HepG2 (cell line): ENCODE data around the gene P2RY12. TPM values are rescaled to one million over a fixed set of nuclear protein-coding genes. Genes with fewer than 3 reads are reported as not detected.

Experiments used
- ATAC-seq: fragments of 200-7000 bp; cut with Tn5 transposase; 3 replicates; pipeline ENCODE4 v1.9.1; 2020; ENCODE audit warnings: mild to moderate bottlenecking, moderate library complexity
- BruUV-seq: library from RNA; stranded (reverse); fragments of 400-500 nt; replicated peaks from 2 replicates; lab custom pipeline; 2021; lab: Mats Ljungman, UMichigan
- CTCF ChIA-PET: fragments of 300-600 bp; formaldehyde crosslinking; extraction: SDS; loops from one replicate; lab custom pipeline; 2021; ENCODE audit warnings: low total read pairs, inconsistent platforms, low intra/inter-chr PET ratio; lab: Yijun Ruan, JAX
- POLR2A ChIA-PET: fragments of 350-600 bp; sonication (Branson Sonifier 250); formaldehyde crosslinking; loops from one replicate; lab custom pipeline; 2020; ENCODE audit warnings: antibody characterized with exemption, inconsistent platforms; lab: Yijun Ruan, JAX
- DNase-seq: peaks from one replicate; pipeline ENCODE4 v3.0.0-alpha.2; 2015; ENCODE audit warnings: low spot score
- FAIRE-seq: peaks from 3 replicates; lab custom pipeline; 2011; peaks lifted over from hg19 to GRCh38; lab: Jason Lieb, UNC
- H2AFZ ChIP-seq: one replicate; pipeline ENCODE4 v1.6.1; 2011; ENCODE audit warnings: low read length, inconsistent platforms
- H3K27ac ChIP-seq: fragments of 300-600 bp; 3 replicates; pipeline ENCODE4 v1.8.0; 2011; ENCODE audit warnings: mixed run types, mild to moderate bottlenecking, mixed read lengths, low read length, inconsistent platforms; ENCODE audit not compliant: insufficient read depth; ENCODE audit errors: extremely low read length
- H3K27me3 ChIP-seq, 2 experiments: fragments of 200-600 bp in 1 of 2; 2 replicates in 1 of 2; 3 replicates in 1 of 2; pipeline versions ENCODE4 v1.6.0 to v1.8.0; 2011; ENCODE audit warnings: low read length in 2 of 2, mild to moderate bottlenecking in 2 of 2, moderate library complexity in 2 of 2, inconsistent platforms in 1 of 2; ENCODE audit not compliant: insufficient read depth in 2 of 2, control insufficient read depth in 1 of 2
- H3K36me3 ChIP-seq, 2 experiments: fragments of 200-600 bp in 1 of 2; replicated peaks in 1 of 2; 2 replicates in 1 of 2; 3 replicates in 1 of 2; pipeline versions ENCODE4 v1.5.1 to v1.8.0; 2011; ENCODE audit warnings: low read length in 2 of 2, inconsistent platforms in 1 of 2; ENCODE audit not compliant: insufficient read depth in 2 of 2, control insufficient read depth in 1 of 2
- H3K4me1 ChIP-seq: 2 replicates; pipeline ENCODE4 v1.5.1; 2012; ENCODE audit warnings: low read length, inconsistent platforms; ENCODE audit not compliant: insufficient read depth
- H3K4me2 ChIP-seq: 2 replicates; pipeline ENCODE4 v1.6.0; 2011; ENCODE audit warnings: low read depth, low read length, inconsistent platforms
- H3K4me3 ChIP-seq, 3 experiments: fragments of 200-600 bp in 1 of 3; sonication (generic), shearing (Covaris generic) in 1 of 3; replicated peaks in 1 of 3; 2 replicates each; pipeline ENCODE4 v1.5.1; 2011 to 2016; ENCODE audit warnings: low read length in 3 of 3, inconsistent platforms in 2 of 3, low read depth in 2 of 3, mild to moderate bottlenecking in 2 of 3, control low read depth in 1 of 3, mixed read lengths in 1 of 3; ENCODE audit not compliant: insufficient read depth in 1 of 3
- H3K79me2 ChIP-seq: one replicate; pipeline ENCODE4 v1.6.1; 2011; ENCODE audit warnings: low read length, inconsistent platforms; ENCODE audit not compliant: insufficient read depth
- H3K9ac ChIP-seq: 2 replicates; pipeline ENCODE4 v1.6.0; 2011; ENCODE audit warnings: mild to moderate bottlenecking, low read depth, low read length, inconsistent platforms; ENCODE audit not compliant: insufficient read depth
- H3K9me3 ChIP-seq: 2 replicates; pipeline ENCODE4 v1.5.1; 2012; ENCODE audit warnings: mild to moderate bottlenecking, low read length
- H4K20me1 ChIP-seq: 2 replicates; pipeline ENCODE4 v1.6.0; 2011; ENCODE audit warnings: inconsistent platforms, mild to moderate bottlenecking, low read length, moderate library complexity; ENCODE audit not compliant: insufficient read depth
- ADNP ChIP-seq: sonication (generic); formaldehyde crosslinking; IDR thresholded peaks from 2 replicates; pipeline ENCODE4 v1.4.0; 2020; ENCODE audit warnings: missing genetic modification reagents
- ARNT ChIP-seq: fragments of 450-650 bp; IDR thresholded peaks from 2 replicates; pipeline ENCODE4 v1.6.1; 2017
- MIER2 ChIP-seq: IDR thresholded peaks from 2 replicates; pipeline ENCODE4 v1.6.1; 2016; ENCODE audit warnings: missing biosample characterization, missing genetic modification reagents
- NCOA1 ChIP-seq: sonication (generic); formaldehyde crosslinking; IDR thresholded peaks from 2 replicates; pipeline ENCODE4 v1.9.0; 2021; ENCODE audit warnings: missing genetic modification reagents
- NCOA2 ChIP-seq: sonication (generic); formaldehyde crosslinking; IDR thresholded peaks from 2 replicates; pipeline ENCODE4 v1.8.0; 2022; ENCODE audit warnings: inconsistent platforms
- SALL1 ChIP-seq: sonication (generic); formaldehyde crosslinking; IDR thresholded peaks from 2 replicates; pipeline ENCODE4 v1.8.0; 2022; ENCODE audit warnings: mild to moderate bottlenecking, missing genetic modification reagents
- SPEN ChIP-seq: sonication (generic); formaldehyde crosslinking; IDR thresholded peaks from 2 replicates; pipeline ENCODE4 v1.5.1; 2020; ENCODE audit warnings: low read depth, mild to moderate bottlenecking, missing genetic modification reagents
- ZNF335 ChIP-seq: sonication (generic); formaldehyde crosslinking; IDR thresholded peaks from 2 replicates; pipeline ENCODE4 v1.4.0; 2020; ENCODE audit warnings: missing genetic modification reagents
- ZNF543 ChIP-seq: sonication (generic); formaldehyde crosslinking; IDR thresholded peaks from 2 replicates; pipeline ENCODE4 v1.4.0; 2020; ENCODE audit warnings: mild to moderate bottlenecking, missing genetic modification reagents
- ZSCAN21 ChIP-seq: sonication (generic); formaldehyde crosslinking; IDR thresholded peaks from 2 replicates; pipeline ENCODE4 v1.8.0; 2022; ENCODE audit warnings: mild to moderate bottlenecking, missing genetic modification reagents, moderate library complexity, borderline replicate concordance
- WGBS: methylation state at CpG from one replicate; pipeline ENCODE4 v1.1.6; 2017; ENCODE audit warnings: low lambda C conversion rate; 5-methylcytosine and 5-hydroxymethylcytosine counted together
- in situ Hi-C: cut with HindIII; loops from 2 replicates; pipeline ENCODE4 v1.10.0; 2017; ENCODE audit warnings: low pct_unique_long_range_greater_than_20kb; ENCODE audit not compliant: extremely low pct_ligation_motif_present
- intact Hi-C: fragments of 100-400 bp; cut with micrococcal nuclease; formaldehyde crosslinking; loops from one replicate; pipeline ENCODE4 v1.10.0; 2022; ENCODE audit not compliant: unreplicated experiment
- polyA plus RNA-seq, 8 experiments: library from polyadenylated mRNA; depleted of rRNA in 3 of 8; stranded (reverse) in 7 of 8; unstranded in 1 of 8; fragments of >200 nt; fragmentation: Illumina TruSeq in 4 of 8; extraction: Trizol in 4 of 8; gene quantifications; 2 replicates each; pipeline versions ENCODE4 v1.2.1 to v1.2.3, GENCODE V29; 2011 to 2016; ENCODE audit warnings: low read depth in 4 of 8, missing spikeins in 1 of 8, mixed read lengths in 1 of 8; ENCODE audit not compliant: insufficient read depth in 1 of 8
- total RNA-seq, 5 experiments: library from RNA; depleted of rRNA; stranded (reverse); fragments of >200 nt; fragmentation: Illumina TruSeq; extraction: Trizol; gene quantifications; 2 replicates each; pipeline ENCODE4 v1.2.3, GENCODE V29; 2016; ENCODE audit warnings: low read depth in 1 of 5
- TF ChIP-seq, protein P1 (sequence below): sonication (generic); formaldehyde crosslinking; IDR thresholded peaks from 2 replicates; pipeline ENCODE4 v1.5.1; 2020; ENCODE audit warnings: mild to moderate bottlenecking, missing genetic modification reagents, moderate library complexity
- TF ChIP-seq, protein P2 (sequence below): sonication (generic); formaldehyde crosslinking; IDR thresholded peaks from 2 replicates; pipeline ENCODE4 v1.9.0; 2022; ENCODE audit warnings: missing genetic modification reagents, mild to moderate bottlenecking, borderline replicate concordance
- TF ChIP-seq, protein P3 (sequence below): sonication (generic); formaldehyde crosslinking; IDR thresholded peaks from 2 replicates; pipeline ENCODE4 v1.4.0; 2020; ENCODE audit warnings: missing genetic modification reagents

The P2RY12 gene
- total and polyA plus RNA-seq, 2 of the 13 experiments (the other 11 are each of a cell fraction or from before 2014, with no cell fraction given), result not detected

DNA sequence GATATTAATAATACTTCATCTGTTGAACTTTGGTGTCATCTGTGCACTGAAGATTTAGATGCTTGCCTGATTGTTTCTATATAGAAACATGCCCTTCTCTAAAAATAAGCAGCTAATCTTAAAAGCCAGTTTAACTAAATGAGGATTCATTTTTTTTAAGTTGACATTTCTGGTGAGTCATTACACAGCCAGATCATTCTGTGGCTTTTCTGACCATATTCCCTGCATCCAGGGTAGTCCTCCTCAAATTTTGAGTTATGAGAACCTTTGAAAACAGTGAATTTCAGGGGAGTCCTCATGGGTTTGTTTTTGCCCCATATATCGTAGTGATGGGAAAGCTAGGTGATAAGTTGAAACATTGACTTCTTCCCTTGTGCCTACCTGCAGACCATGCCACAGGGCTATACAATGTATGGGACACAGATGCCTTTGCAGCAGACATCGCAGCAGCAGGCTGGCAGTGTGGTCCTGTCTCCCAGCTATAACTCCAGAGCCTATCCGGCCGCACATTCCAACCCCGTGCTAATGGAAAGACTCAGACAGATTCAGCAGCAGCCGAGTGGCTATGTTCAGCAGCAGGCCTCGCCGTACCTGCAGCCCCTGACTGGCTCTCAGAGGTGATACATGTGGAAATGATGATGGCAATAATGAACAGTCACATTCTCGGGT, 26.5 kb upstream of the P2RY12 start:
- no peak for FAIRE-seq
- BruUV-seq, result no TSS peak
- no peak overlapping the region for H3K4me3 ChIP-seq
- TF ChIP-seq, protein P1, sequence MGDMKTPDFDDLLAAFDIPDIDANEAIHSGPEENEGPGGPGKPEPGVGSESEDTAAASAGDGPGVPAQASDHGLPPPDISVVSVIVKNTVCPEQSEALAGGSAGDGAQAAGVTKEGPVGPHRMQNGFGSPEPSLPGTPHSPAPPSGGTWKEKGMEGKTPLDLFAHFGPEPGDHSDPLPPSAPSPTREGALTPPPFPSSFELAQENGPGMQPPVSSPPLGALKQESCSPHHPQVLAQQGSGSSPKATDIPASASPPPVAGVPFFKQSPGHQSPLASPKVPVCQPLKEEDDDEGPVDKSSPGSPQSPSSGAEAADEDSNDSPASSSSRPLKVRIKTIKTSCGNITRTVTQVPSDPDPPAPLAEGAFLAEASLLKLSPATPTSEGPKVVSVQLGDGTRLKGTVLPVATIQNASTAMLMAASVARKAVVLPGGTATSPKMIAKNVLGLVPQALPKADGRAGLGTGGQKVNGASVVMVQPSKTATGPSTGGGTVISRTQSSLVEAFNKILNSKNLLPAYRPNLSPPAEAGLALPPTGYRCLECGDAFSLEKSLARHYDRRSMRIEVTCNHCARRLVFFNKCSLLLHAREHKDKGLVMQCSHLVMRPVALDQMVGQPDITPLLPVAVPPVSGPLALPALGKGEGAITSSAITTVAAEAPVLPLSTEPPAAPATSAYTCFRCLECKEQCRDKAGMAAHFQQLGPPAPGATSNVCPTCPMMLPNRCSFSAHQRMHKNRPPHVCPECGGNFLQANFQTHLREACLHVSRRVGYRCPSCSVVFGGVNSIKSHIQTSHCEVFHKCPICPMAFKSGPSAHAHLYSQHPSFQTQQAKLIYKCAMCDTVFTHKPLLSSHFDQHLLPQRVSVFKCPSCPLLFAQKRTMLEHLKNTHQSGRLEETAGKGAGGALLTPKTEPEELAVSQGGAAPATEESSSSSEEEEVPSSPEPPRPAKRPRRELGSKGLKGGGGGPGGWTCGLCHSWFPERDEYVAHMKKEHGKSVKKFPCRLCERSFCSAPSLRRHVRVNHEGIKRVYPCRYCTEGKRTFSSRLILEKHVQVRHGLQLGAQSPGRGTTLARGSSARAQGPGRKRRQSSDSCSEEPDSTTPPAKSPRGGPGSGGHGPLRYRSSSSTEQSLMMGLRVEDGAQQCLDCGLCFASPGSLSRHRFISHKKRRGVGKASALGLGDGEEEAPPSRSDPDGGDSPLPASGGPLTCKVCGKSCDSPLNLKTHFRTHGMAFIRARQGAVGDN, result no peak
- TF ChIP-seq ZSCAN21 (CRISPR knock-in tag) (no peak), MIER2 (CRISPR knock-in tag) (no peak), NCOA2 (CRISPR knock-in tag) (no peak), ARNT (no peak), ADNP (CRISPR knock-in tag) (no peak), ZNF543 (CRISPR knock-in tag) (no peak), NCOA1 (CRISPR knock-in tag) (no peak), ZNF335 (CRISPR knock-in tag) (no peak), SPEN (CRISPR knock-in tag) (no peak), SALL1 (no peak)
- TF ChIP-seq, protein P2, sequence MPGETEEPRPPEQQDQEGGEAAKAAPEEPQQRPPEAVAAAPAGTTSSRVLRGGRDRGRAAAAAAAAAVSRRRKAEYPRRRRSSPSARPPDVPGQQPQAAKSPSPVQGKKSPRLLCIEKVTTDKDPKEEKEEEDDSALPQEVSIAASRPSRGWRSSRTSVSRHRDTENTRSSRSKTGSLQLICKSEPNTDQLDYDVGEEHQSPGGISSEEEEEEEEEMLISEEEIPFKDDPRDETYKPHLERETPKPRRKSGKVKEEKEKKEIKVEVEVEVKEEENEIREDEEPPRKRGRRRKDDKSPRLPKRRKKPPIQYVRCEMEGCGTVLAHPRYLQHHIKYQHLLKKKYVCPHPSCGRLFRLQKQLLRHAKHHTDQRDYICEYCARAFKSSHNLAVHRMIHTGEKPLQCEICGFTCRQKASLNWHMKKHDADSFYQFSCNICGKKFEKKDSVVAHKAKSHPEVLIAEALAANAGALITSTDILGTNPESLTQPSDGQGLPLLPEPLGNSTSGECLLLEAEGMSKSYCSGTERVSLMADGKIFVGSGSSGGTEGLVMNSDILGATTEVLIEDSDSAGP, result no peak
- TF ChIP-seq, protein P3, sequence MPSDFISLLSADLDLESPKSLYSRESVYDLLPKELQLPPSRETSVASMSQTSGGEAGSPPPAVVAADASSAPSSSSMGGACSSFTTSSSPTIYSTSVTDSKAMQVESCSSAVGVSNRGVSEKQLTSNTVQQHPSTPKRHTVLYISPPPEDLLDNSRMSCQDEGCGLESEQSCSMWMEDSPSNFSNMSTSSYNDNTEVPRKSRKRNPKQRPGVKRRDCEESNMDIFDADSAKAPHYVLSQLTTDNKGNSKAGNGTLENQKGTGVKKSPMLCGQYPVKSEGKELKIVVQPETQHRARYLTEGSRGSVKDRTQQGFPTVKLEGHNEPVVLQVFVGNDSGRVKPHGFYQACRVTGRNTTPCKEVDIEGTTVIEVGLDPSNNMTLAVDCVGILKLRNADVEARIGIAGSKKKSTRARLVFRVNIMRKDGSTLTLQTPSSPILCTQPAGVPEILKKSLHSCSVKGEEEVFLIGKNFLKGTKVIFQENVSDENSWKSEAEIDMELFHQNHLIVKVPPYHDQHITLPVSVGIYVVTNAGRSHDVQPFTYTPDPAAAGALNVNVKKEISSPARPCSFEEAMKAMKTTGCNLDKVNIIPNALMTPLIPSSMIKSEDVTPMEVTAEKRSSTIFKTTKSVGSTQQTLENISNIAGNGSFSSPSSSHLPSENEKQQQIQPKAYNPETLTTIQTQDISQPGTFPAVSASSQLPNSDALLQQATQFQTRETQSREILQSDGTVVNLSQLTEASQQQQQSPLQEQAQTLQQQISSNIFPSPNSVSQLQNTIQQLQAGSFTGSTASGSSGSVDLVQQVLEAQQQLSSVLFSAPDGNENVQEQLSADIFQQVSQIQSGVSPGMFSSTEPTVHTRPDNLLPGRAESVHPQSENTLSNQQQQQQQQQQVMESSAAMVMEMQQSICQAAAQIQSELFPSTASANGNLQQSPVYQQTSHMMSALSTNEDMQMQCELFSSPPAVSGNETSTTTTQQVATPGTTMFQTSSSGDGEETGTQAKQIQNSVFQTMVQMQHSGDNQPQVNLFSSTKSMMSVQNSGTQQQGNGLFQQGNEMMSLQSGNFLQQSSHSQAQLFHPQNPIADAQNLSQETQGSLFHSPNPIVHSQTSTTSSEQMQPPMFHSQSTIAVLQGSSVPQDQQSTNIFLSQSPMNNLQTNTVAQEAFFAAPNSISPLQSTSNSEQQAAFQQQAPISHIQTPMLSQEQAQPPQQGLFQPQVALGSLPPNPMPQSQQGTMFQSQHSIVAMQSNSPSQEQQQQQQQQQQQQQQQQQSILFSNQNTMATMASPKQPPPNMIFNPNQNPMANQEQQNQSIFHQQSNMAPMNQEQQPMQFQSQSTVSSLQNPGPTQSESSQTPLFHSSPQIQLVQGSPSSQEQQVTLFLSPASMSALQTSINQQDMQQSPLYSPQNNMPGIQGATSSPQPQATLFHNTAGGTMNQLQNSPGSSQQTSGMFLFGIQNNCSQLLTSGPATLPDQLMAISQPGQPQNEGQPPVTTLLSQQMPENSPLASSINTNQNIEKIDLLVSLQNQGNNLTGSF (CRISPR knock-in tag), result no peak

More for the DNA sequence above, 26.5 kb upstream of the P2RY12 start:
- Histone ChIP-seq H2AFZ (no peak overlapping the region), H3K27me3 (0 out of 5 replicates have a peak, but pooled peaks cover 0 to 2% of the 10 kb centered on the region in 2 experiments), H3K4me2 (no peak overlapping the region), H3K4me1 (no peaks in the 10 kb centered on the region), H3K9me3 (0 out of 2 replicates have a peak, but pooled peaks cover 6% of the 10 kb centered on the region), H3K79me2 (no peaks in the 10 kb centered on the region), H3K9ac (no peak overlapping the region), H4K20me1 (no peaks in the 10 kb centered on the region), H3K36me3 (no peaks in the 10 kb centered on the region), H3K27ac (no peak overlapping the region)
- in situ Hi-C loops (no loop called here), intact Hi-C loops (no loop called here)
- DNase-seq (no peak), ATAC-seq (no peak)
- 8% methylated on average over 6 of the region's 9 CpGs for WGBS
- ChIA-PET CTCF (no interaction called here), POLR2A (no interaction called here)
